GM12874 (cell line): ENCODE results near the gene SLC25A39.

Experiments
- CTCF ChIP-seq: IDR thresholded peaks from 2 replicates; pipeline ENCODE4 v1.5.1; 2011; ENCODE audit warnings: low read depth, mild to moderate bottlenecking, control low read depth, low read length, moderate library complexity; ENCODE audit not compliant: insufficient read depth

Gene SLC25A39

GRCh38 chr17:44350733-44351226 is 26.2 kb upstream of the SLC25A39 start:
- TF ChIP-seq CTCF, result peak; percentile 99

GRCh38 chr17:44349553-44350070 is 25.0 kb upstream of the SLC25A39 start:
- no peak for TF ChIP-seq CTCF

GRCh38 chr17:44348988-44349364 is 24.4 kb upstream of the SLC25A39 start:
- no peak for TF ChIP-seq CTCF

GRCh38 chr17:44348234-44348987 is 23.8 kb upstream of the SLC25A39 start:
- no peak for TF ChIP-seq CTCF

- no peak for TF ChIP-seq CTCF
Measured at GRCh38 chr17:44346064-44346844, 21.6 kb upstream of the SLC25A39 start.

- peak; percentile 73 for TF ChIP-seq CTCF
Measured at GRCh38 chr17:44345454-44346026, 20.9 kb upstream of the SLC25A39 start.

GRCh38 chr17:44344939-44345453 is 20.4 kb upstream of the SLC25A39 start, which contains the start of gene GRN:
Gene GRN (plus strand): TSS chr17:44345302. CDS start chr17:44349165, 3,863 bp downstream.
- TF ChIP-seq CTCF, result no peak
